Fibroblast of lung (primary cell): ENCODE results near the gene ZDHHC14. TPM values are rescaled to one million over a fixed set of nuclear protein-coding genes. Genes with fewer than 3 reads are reported as not detected.

ENCODE experiments used
- DNase-seq, 2 donors: peaks; one replicate each; pipeline versions ENCODE4 v3.0.0 to v3.0.0-alpha.2; 2010; ENCODE audit warnings: low read depth in 2 of 2
- H2AFZ ChIP-seq: 2 replicates; pipeline ENCODE4 v1.5.1; 2012; ENCODE audit warnings: low read length, control low read depth, inconsistent platforms
- H3K27ac ChIP-seq: 2 replicates; pipeline ENCODE4 v1.5.1; 2011; ENCODE audit warnings: low read length, control low read depth; ENCODE audit not compliant: insufficient read depth
- H3K27me3 ChIP-seq: 2 replicates; pipeline ENCODE4 v1.5.1; 2011; ENCODE audit warnings: mild to moderate bottlenecking, low read length; ENCODE audit not compliant: control insufficient read depth, insufficient read depth
- H3K36me3 ChIP-seq: 2 replicates; pipeline ENCODE4 v1.5.1; 2011; ENCODE audit warnings: low read length; ENCODE audit not compliant: control insufficient read depth, insufficient read depth
- H3K4me1 ChIP-seq: 2 replicates; pipeline ENCODE4 v1.5.1; 2011; ENCODE audit warnings: low read length; ENCODE audit not compliant: control insufficient read depth, insufficient read depth; ENCODE audit errors: extremely low read depth
- H3K4me2 ChIP-seq: 2 replicates; pipeline ENCODE4 v1.5.1; 2011; ENCODE audit warnings: low read length, control low read depth; ENCODE audit not compliant: insufficient read depth; ENCODE audit errors: extremely low read depth
- H3K4me3 ChIP-seq, 4 experiments: fragments of 200-600 bp in 1 of 4; sonication (generic) in 1 of 4; replicated peaks in 1 of 4; 2 replicates each; pipeline ENCODE4 v1.5.1; 2011 to 2016; ENCODE audit warnings: low read length in 4 of 4, low read depth in 3 of 4, mild to moderate bottlenecking in 3 of 4, control low read depth in 2 of 4, inconsistent platforms in 1 of 4, mixed read lengths in 1 of 4; ENCODE audit not compliant: insufficient read depth in 1 of 4; ENCODE audit errors: control extremely low read depth in 1 of 4
- H3K79me2 ChIP-seq: 2 replicates; pipeline ENCODE4 v1.5.1; 2012; ENCODE audit warnings: mild to moderate bottlenecking, low read length, inconsistent platforms; ENCODE audit not compliant: control insufficient read depth, insufficient read depth
- H3K9ac ChIP-seq: 2 replicates; pipeline ENCODE4 v1.5.1; 2011; ENCODE audit warnings: mild to moderate bottlenecking, low read length, control low read depth; ENCODE audit not compliant: insufficient read depth
- H3K9me3 ChIP-seq: 2 replicates; pipeline ENCODE4 v1.5.1; 2012; ENCODE audit warnings: low read depth, low read length; ENCODE audit not compliant: control insufficient read depth, insufficient read depth
- H4K20me1 ChIP-seq: 2 replicates; pipeline ENCODE4 v1.5.1; 2011; ENCODE audit warnings: low read length; ENCODE audit not compliant: control insufficient read depth, insufficient read depth; ENCODE audit errors: extremely low read depth
- EZH2 ChIP-seq: IDR thresholded peaks from 2 replicates; pipeline ENCODE4 v1.5.1; 2012; ENCODE audit warnings: low read length, control low read depth, mild to moderate bottlenecking; ENCODE audit errors: missing control alignments
- polyA plus RNA-seq, 2 donors: library from polyadenylated mRNA; depleted of rRNA in 1 of 2; stranded (reverse) in 1 of 2; unstranded in 1 of 2; fragments of >200 nt; gene quantifications; 2 replicates each; pipeline ENCODE4 v1.2.1, GENCODE V29; 2011 to 2012; ENCODE audit warnings: missing spikeins in 1 of 2
- total RNA-seq: library from RNA; depleted of rRNA; stranded (reverse); fragments of >200 nt; gene quantifications from 2 replicates; pipeline ENCODE4 v1.2.1, GENCODE V29; 2014
- TF ChIP-seq, protein P1 (sequence below), 2 donors: IDR thresholded peaks in 1 of 2; conservative IDR thresholded peaks in 1 of 2; 1 replicate in 1 of 2; 2 replicates in 1 of 2; pipeline ENCODE4 v1.5.1; 2011 to 2012; ENCODE audit warnings: low read length in 2 of 2, control low read depth in 1 of 2, inconsistent platforms in 1 of 2, low read depth in 1 of 2, mild to moderate bottlenecking in 1 of 2

The ZDHHC14 gene
- total and polyA plus RNA-seq, 2 donors (not counting 1 experiment from before 2014, with no cell fraction given): 1.7 to 3.5 TPM

DNA sequence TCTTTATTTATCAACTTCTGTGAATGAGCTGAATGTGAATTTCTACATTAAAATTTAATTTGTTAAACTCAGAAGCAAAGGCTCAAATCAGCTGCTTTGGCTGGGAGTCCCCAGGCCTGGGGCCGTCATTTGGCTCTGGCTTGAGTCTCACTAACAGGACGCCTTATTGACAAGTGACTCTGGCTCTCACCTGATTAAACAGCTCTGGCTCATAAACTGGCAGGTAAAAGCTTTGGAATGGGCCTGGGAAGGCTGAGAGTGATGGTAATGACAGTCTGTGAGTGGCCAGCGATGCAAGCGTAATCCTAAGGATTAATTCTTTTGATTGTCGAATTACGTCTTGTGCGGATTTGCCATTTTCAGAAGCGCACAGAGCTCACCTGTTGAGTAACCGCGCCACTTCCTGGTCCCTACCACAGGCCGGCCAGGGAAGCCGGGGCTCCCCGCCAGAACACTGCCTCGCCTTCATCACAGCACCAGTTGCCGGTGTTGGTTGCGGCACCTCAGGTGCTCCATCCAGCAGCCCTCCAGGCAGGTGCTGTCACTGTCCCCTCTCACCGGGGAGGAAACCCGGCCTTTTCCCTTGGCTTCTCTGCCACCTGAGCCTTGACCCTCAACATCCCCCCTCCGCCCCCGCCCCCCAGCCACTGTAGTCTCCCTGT is 110.7 kb downstream of the ZDHHC14 start:
- Histone ChIP-seq H2AFZ (no peak overlapping the region), H4K20me1 (no peaks in the 10 kb centered on the region), H3K79me2 (no peaks in the 10 kb centered on the region), H3K4me1 (no peaks in the 10 kb centered on the region), H3K27me3 (no peaks in the 10 kb centered on the region), H3K9me3 (no peaks in the 10 kb centered on the region), H3K36me3 (no peaks in the 10 kb centered on the region), H3K4me3 (no peak overlapping the region), H3K4me2 (no peak overlapping the region), H3K27ac (no peak overlapping the region), H3K9ac (no peak overlapping the region)
- TF ChIP-seq, protein P1, sequence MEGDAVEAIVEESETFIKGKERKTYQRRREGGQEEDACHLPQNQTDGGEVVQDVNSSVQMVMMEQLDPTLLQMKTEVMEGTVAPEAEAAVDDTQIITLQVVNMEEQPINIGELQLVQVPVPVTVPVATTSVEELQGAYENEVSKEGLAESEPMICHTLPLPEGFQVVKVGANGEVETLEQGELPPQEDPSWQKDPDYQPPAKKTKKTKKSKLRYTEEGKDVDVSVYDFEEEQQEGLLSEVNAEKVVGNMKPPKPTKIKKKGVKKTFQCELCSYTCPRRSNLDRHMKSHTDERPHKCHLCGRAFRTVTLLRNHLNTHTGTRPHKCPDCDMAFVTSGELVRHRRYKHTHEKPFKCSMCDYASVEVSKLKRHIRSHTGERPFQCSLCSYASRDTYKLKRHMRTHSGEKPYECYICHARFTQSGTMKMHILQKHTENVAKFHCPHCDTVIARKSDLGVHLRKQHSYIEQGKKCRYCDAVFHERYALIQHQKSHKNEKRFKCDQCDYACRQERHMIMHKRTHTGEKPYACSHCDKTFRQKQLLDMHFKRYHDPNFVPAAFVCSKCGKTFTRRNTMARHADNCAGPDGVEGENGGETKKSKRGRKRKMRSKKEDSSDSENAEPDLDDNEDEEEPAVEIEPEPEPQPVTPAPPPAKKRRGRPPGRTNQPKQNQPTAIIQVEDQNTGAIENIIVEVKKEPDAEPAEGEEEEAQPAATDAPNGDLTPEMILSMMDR (conservative IDR thresholded peaks at IDR 0.05 in 1 of 2, IDR thresholded peaks at IDR 0.05 in 1 of 2; ENCODE audit: low read depth in 1 of 2, low read length in 2 of 2): no peak
- TF ChIP-seq EZH2: no peak
- DNase-seq: no peak

DNA sequence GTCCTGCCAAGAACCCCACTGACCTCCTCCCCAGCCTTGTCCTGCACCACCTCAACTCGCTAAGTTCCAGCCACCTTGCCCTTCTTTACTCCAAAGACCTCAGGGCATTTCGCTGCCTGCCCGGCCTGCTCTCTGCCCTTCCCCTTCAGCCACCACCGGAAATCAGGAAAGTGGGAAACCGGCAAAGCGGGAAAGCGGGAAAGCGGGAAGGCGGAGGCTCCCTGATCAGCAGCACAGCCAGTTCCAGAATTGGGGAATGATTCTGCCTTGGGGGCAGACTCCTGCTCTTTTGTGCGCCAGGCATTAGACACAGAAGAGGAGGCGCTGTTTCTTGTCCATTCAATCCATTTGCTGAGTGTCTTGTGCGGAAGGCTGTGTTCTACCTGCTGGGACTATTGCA is 111.3 kb downstream of the ZDHHC14 start:
- H3K9me3 ChIP-seq: no peaks in the 10 kb centered on the region
- no peaks in the 10 kb centered on the region for H3K36me3 ChIP-seq
- H3K4me2 ChIP-seq: no peak overlapping the region
- no peaks in the 10 kb centered on the region for H3K27me3 ChIP-seq
- H3K27ac ChIP-seq: no peak overlapping the region
- TF ChIP-seq, protein P1 (conservative IDR thresholded peaks at IDR 0.05 in 1 of 2, IDR thresholded peaks at IDR 0.05 in 1 of 2; ENCODE audit: low read depth in 1 of 2, low read length in 2 of 2): no peak
- TF ChIP-seq EZH2: no peak
- H3K4me3 ChIP-seq: no peak overlapping the region
- no peaks in the 10 kb centered on the region for H3K79me2 ChIP-seq
- no peak overlapping the region for H2AFZ ChIP-seq
- no peak overlapping the region for H3K9ac ChIP-seq
- no peak for DNase-seq
- no peaks in the 10 kb centered on the region for H4K20me1 ChIP-seq
- H3K4me1 ChIP-seq: no peaks in the 10 kb centered on the region

GRCh38 chr6:157492741-157493140 is 111.8 kb downstream of the ZDHHC14 start:
- H3K79me2 ChIP-seq: no peaks in the 10 kb centered on the region
- no peak overlapping the region for H2AFZ ChIP-seq
- H4K20me1 ChIP-seq: no peaks in the 10 kb centered on the region
- no peaks in the 10 kb centered on the region for H3K27me3 ChIP-seq
- no peaks in the 10 kb centered on the region for H3K36me3 ChIP-seq
- TF ChIP-seq, protein P1 (conservative IDR thresholded peaks at IDR 0.05 in 1 of 2, IDR thresholded peaks at IDR 0.05 in 1 of 2; ENCODE audit: low read depth in 1 of 2, low read length in 2 of 2): no peak
- TF ChIP-seq EZH2: no peak
- no peak for DNase-seq
- H3K27ac ChIP-seq: no peak overlapping the region
- no peaks in the 10 kb centered on the region for H3K4me1 ChIP-seq
- H3K9ac ChIP-seq: no peak overlapping the region
- no peak overlapping the region for H3K4me3 ChIP-seq
- no peak overlapping the region for H3K4me2 ChIP-seq
- no peaks in the 10 kb centered on the region for H3K9me3 ChIP-seq
